ENCODE results near the gene COL24A1.
"Not testable (repeated sequence)": the region's sequence is repeated elsewhere in the genome, so short reads cannot be mapped to it uniquely, and the experiment has no call there.

- not testable (repeated sequence) for TF ChIP-seq POLR2A, CTCF (IDR thresholded peaks at IDR 0.05)
These were observed 201.4 kb downstream of the COL24A1 start for GRCh38 chr1:85955218-85955617.
